ENCODE results near the gene ERMN.

DNA sequence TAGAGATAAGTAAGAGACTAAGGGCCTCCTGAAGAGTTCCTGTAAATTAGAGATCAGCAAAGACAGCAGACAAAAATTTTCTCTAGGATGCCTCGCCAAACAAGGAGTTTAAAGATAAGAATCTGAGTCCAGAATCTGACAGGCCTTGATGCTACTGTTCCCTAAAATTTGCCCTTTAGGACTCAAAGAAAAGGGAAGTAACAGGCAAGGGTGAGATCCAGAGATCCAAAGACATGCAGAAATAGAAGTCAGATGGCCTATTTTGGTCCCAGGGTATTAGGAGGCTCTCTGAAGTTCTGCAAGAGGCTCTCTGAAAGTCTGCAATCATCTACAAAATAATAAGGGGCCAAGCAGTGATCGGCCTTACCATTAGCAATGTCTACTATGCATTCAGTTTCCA is 35.1 kb downstream of the ERMN start:
- TF ChIP-seq, protein P1, sequence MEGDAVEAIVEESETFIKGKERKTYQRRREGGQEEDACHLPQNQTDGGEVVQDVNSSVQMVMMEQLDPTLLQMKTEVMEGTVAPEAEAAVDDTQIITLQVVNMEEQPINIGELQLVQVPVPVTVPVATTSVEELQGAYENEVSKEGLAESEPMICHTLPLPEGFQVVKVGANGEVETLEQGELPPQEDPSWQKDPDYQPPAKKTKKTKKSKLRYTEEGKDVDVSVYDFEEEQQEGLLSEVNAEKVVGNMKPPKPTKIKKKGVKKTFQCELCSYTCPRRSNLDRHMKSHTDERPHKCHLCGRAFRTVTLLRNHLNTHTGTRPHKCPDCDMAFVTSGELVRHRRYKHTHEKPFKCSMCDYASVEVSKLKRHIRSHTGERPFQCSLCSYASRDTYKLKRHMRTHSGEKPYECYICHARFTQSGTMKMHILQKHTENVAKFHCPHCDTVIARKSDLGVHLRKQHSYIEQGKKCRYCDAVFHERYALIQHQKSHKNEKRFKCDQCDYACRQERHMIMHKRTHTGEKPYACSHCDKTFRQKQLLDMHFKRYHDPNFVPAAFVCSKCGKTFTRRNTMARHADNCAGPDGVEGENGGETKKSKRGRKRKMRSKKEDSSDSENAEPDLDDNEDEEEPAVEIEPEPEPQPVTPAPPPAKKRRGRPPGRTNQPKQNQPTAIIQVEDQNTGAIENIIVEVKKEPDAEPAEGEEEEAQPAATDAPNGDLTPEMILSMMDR (IDR thresholded peaks at IDR 0.05), result no peak
- no peak for TF ChIP-seq POLR2A (IDR thresholded peaks at IDR 0.05; ENCODE audit: low read depth)

All from esophagus muscularis mucosa (tissue), 3 donors.